Glutamatergic neuron (in vitro differentiated cells): ENCODE data around the gene ZNF831. TPM values are rescaled to one million over a fixed set of nuclear protein-coding genes. Genes with fewer than 3 reads are reported as not detected.

Experiments used
- DNase-seq: peaks from one replicate; pipeline ENCODE4 v3.0.0; 2022
- H3K27ac Mint-ChIP-seq: one replicate; pipeline ENCODE4 v1.8.0; 2020; ENCODE audit warnings: mild to moderate bottlenecking, mixed read lengths, inconsistent platforms; ENCODE audit not compliant: unreplicated experiment
- H3K27me3 Mint-ChIP-seq: one replicate; pipeline ENCODE4 v1.8.0; 2020; ENCODE audit warnings: mild to moderate bottlenecking, moderate library complexity, mixed read lengths, inconsistent platforms; ENCODE audit not compliant: unreplicated experiment
- H3K36me3 Mint-ChIP-seq: one replicate; pipeline ENCODE4 v1.8.0; 2020; ENCODE audit warnings: mild to moderate bottlenecking, mixed read lengths, inconsistent platforms; ENCODE audit not compliant: unreplicated experiment
- H3K4me1 Mint-ChIP-seq: one replicate; pipeline ENCODE4 v1.8.0; 2020; ENCODE audit warnings: mild to moderate bottlenecking, low read depth, mixed read lengths, inconsistent platforms; ENCODE audit not compliant: unreplicated experiment
- H3K4me3 Mint-ChIP-seq: one replicate; pipeline ENCODE4 v1.8.0; 2020; ENCODE audit warnings: mild to moderate bottlenecking, mixed read lengths, inconsistent platforms; ENCODE audit not compliant: unreplicated experiment
- H3K9me3 Mint-ChIP-seq: one replicate; pipeline ENCODE4 v1.8.0; 2020; ENCODE audit warnings: mild to moderate bottlenecking, moderate library complexity, mixed read lengths, inconsistent platforms; ENCODE audit not compliant: unreplicated experiment
- total RNA-seq: library from RNA; stranded (reverse); fragmentation: NEBNext Ultra II Directional; extraction: Animal tissue kit (Norgen Biotek cat#: 25700); gene quantifications from one replicate; pipeline ENCODE4 v1.2.1, GENCODE V29; 2021; ENCODE audit not compliant: unreplicated experiment
- TF ChIP-seq, protein P1 (sequence below): fragments of 200-600 bp; sonication (generic); IDR thresholded peaks from one replicate; pipeline ENCODE4 v1.5.0; 2021; ENCODE audit not compliant: partially characterized antibody, unreplicated experiment

Gene ZNF831
- total RNA-seq, 1 donor from 2014 or later, result not detected

DNA sequence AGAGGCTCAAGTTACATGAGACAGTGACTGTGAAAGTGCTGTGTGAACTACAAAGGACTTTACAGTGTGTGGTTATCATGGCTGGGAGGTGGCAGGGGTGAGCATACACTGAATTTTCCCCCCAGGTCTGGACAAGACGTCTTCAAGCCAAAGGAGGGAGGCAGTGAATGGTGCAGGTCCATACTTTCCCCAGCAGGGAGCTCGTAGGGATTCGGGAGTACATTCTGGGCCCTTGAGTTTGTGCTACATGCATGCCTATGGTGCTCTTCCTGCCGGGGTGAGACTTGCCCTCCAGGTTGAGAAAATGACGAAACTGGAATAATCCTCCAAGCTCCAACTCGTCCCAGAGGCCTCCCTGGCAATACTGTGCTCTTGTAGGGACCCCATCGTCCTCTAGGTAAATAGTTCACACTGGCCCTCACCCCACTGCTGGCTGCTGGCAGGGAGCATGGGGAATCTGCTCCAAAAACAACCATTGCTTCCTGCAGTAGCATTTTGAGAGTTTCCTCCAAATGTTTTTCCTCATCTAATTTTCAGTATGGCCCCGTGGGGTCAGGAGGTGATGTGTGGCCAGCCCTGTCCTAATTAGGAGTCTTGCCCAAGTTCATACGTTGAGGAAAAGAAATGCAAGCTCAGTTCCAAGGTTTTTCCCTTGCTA, 57.6 kb downstream of the ZNF831 start:
- no peaks in the 10 kb centered on the region for H3K36me3 Mint-ChIP-seq
- peaks cover 10% of the 10 kb centered on the region for H3K27me3 Mint-ChIP-seq
- DNase-seq, result no peak
- no peak overlapping the region for H3K27ac Mint-ChIP-seq
- H3K4me3 Mint-ChIP-seq, result no peak overlapping the region
- H3K4me1 Mint-ChIP-seq, result peaks cover 19% of the 10 kb centered on the region
- peaks cover 2% of the 10 kb centered on the region for H3K9me3 Mint-ChIP-seq
- TF ChIP-seq, protein P1, sequence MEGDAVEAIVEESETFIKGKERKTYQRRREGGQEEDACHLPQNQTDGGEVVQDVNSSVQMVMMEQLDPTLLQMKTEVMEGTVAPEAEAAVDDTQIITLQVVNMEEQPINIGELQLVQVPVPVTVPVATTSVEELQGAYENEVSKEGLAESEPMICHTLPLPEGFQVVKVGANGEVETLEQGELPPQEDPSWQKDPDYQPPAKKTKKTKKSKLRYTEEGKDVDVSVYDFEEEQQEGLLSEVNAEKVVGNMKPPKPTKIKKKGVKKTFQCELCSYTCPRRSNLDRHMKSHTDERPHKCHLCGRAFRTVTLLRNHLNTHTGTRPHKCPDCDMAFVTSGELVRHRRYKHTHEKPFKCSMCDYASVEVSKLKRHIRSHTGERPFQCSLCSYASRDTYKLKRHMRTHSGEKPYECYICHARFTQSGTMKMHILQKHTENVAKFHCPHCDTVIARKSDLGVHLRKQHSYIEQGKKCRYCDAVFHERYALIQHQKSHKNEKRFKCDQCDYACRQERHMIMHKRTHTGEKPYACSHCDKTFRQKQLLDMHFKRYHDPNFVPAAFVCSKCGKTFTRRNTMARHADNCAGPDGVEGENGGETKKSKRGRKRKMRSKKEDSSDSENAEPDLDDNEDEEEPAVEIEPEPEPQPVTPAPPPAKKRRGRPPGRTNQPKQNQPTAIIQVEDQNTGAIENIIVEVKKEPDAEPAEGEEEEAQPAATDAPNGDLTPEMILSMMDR, result no peak

DNA sequence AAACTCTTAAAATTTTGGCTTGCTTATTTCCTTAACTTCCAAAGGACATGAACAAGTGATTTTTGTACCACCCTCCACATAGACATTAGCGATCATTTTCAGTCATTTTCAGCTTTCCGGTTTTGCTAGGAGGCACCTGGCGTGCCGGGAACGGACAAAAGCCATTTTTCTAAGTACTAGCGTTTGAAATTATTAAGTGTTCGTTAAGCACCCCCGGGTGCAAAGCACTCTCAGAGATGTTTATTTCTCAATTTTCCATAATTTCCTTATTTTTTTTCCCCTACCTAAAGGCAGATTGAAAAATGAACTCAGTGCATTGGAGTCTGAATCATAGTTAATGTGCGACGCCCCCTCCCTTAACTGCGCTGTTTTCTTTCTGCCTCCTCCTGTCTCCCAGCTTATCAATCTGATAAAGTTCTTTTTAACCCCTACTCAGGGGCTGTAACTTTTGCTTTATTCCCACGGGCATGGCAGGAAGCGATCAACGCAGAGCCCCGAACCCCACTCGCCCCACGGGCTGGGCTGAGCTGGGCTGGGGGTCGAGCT, 58.2 kb downstream of the ZNF831 start:
- TF ChIP-seq, protein P1, result no peak
- H3K27ac Mint-ChIP-seq, result no peak overlapping the region
- H3K36me3 Mint-ChIP-seq, result no peaks in the 10 kb centered on the region
- peaks cover 14% of the 10 kb centered on the region for H3K4me1 Mint-ChIP-seq
- H3K9me3 Mint-ChIP-seq, result peaks cover 2% of the 10 kb centered on the region
- DNase-seq, result no peak
- peak overlapping the region; percentile 65 for H3K4me3 Mint-ChIP-seq
- peaks cover 7% of the 10 kb centered on the region for H3K27me3 Mint-ChIP-seq

DNA sequence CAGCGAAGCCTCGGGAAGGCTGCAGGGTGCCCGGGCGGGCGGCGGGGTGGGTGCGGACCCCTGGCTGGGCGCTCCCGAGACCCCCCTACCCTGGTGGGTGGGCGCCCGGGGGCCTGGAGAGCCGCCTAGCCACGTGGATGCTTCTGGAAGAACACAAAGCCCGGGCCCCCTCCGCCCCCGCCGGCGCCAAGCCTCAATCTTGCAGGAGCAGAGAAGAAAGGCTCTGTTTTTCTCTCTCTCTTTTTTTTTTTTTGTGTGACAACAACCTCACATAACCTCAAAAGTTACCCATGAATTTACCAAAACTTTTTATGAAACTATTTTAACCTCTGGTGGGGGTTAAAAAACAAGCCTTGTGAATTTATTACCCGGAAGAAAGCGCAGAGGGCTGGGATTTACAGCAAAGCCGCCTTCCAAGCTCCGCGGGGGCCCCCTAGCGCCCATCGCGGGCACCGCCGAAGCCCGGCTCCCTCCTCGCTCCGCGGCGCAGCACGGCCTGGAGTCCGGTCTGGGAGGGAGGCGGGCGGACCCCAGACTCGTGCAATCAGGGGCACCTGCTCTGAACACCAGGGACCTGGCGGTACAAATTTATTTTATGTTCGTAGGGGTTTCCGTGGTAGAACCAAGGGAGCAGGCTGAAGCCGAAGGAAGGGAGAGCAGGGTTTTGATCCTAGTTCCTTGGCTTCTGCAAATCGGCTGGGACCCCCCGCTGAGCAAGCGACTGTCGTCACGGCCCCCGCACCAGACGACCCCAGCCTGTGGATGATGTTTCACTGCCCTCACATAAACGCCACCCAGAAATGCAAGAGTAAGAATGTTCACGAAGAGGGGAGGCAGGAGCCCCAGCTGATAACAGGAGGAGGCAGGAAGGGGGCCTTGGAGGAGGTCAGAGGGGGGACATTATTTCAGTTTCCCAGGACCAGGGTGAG, 58.9 kb downstream of the ZNF831 start:
- DNase-seq, result peak; percentile 93
- Mint-ChIP-seq H3K27me3 (peaks cover 7% of the 10 kb centered on the region), H3K4me3 (peak overlapping the region; percentile 73), H3K27ac (no peak overlapping the region), H3K9me3 (peaks cover 2% of the 10 kb centered on the region), H3K36me3 (no peaks in the 10 kb centered on the region), H3K4me1 (peaks cover 14% of the 10 kb centered on the region)
- TF ChIP-seq, protein P1, result peak; percentile 95

DNA sequence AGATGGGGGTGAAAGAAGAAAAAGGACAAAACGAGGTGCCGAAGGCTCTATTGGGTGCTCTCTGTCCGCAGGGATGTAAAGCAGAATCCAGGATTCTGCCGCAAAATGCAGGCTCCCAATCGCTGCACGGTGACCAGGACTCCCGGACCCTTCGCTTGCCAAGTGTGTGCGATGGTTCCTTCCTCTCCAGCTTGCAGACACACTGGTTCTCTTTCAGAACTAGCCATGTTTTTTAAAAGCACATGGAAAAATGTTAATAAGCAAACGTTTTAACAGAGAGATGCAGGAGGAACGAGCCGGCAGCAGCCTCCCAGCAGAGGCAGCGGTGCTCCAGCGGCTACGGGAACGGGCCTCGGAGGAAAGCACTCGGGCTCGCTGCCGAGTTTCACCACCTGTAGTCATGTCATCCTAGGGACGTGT, 59.6 kb downstream of the ZNF831 start:
- Mint-ChIP-seq H3K27me3 (peaks cover 7% of the 10 kb centered on the region), H3K36me3 (no peaks in the 10 kb centered on the region)

More for the DNA sequence above, 59.6 kb downstream of the ZNF831 start:
- peak; percentile 60 for DNase-seq
- Mint-ChIP-seq H3K4me3 (peak overlapping the region; percentile 73), H3K27ac (no peak overlapping the region), H3K9me3 (peaks cover 2% of the 10 kb centered on the region), H3K4me1 (peaks cover 14% of the 10 kb centered on the region)
- TF ChIP-seq, protein P1, result no peak
